D721Med (cell line): ENCODE data around the gene CCDC87.

Experiments
- DNase-seq: peaks from one replicate; pipeline ENCODE4 v3.0.0; 2011; ENCODE audit warnings: low spot score; ENCODE audit not compliant: insufficient read length
- FAIRE-seq: peaks from 2 replicates; lab custom pipeline; 2011; peaks lifted over from hg19 to GRCh38; lab: Jason Lieb, UNC
- CTCF ChIP-seq: IDR thresholded peaks from 2 replicates; pipeline ENCODE4 v1.5.1; 2012; ENCODE audit warnings: mild to moderate bottlenecking, control low read depth; ENCODE audit not compliant: insufficient read depth; ENCODE audit errors: missing control alignments

CCDC87 gene

GRCh38 chr11:66550887-66551286 lies 42.0 kb downstream of the CCDC87 start:
- no peak for FAIRE-seq
- no peak for TF ChIP-seq CTCF
- no peak for DNase-seq

GRCh38 chr11:66549696-66550095 lies 43.2 kb downstream of the CCDC87 start:
- DNase-seq: no peak
- no peak for FAIRE-seq

GRCh38 chr11:66548774-66549630 lies 43.9 kb downstream of the CCDC87 start:
- no peak for TF ChIP-seq CTCF

More at GRCh38 chr11:66549696-66550095, 43.2 kb downstream of the CCDC87 start:
- no peak for TF ChIP-seq CTCF

GRCh38 chr11:66548041-66548440 lies 44.8 kb downstream of the CCDC87 start:
- FAIRE-seq (no peak), DNase-seq (no peak)
- no peak for TF ChIP-seq CTCF

More at GRCh38 chr11:66548774-66549630, 43.9 kb downstream of the CCDC87 start:
- DNase-seq (no peak), FAIRE-seq (no peak)

GRCh38 chr11:66547662-66548009 lies 45.2 kb downstream of the CCDC87 start:
- TF ChIP-seq CTCF: no peak
- DNase-seq (no peak), FAIRE-seq (no peak)

GRCh38 chr11:66546966-66547661 lies 45.7 kb downstream of the CCDC87 start:
- TF ChIP-seq CTCF: no peak
- DNase-seq (no peak), FAIRE-seq (no peak)
